Measurements from ENCODE around the gene TNKS1BP1. TPM values are rescaled to one million over a fixed set of nuclear protein-coding genes. Genes with fewer than 3 reads are reported as not detected.

TNKS1BP1 gene
- total and polyA plus RNA-seq, 2 of the 8 experiments (the other 6 are each of a cell fraction or from before 2014, with no cell fraction given) = 50.0 to 122 TPM

GRCh38 chr11:57303990-57304579 is 20.7 kb downstream of the TNKS1BP1 start:
- Histone ChIP-seq H3K4me2 (ENCODE audit: insufficient read depth in 1 of 2, low read depth in 2 of 2, low read length in 2 of 2) (no peak overlapping the region), H3K9ac (replicated peaks in 1 of 4; ENCODE audit: extremely low read depth in 1 of 4, low read depth in 3 of 4, low read length in 3 of 4) (no peak overlapping the region), H3K23ac (ENCODE audit: insufficient read length) (no peak overlapping the region), H3K27ac (ENCODE audit: low read depth, low read length) (no peak overlapping the region), H4K91ac (replicated peaks; ENCODE audit: insufficient read length, low read length) (no peak overlapping the region), H2BK120ac (replicated peaks; ENCODE audit: low read depth, low read length) (no peak overlapping the region), H2AFZ (ENCODE audit: low read length) (no peak overlapping the region), H3K56ac (replicated peaks; ENCODE audit: insufficient read length, low read depth, low read length) (no peak overlapping the region), H3K4ac (replicated peaks; ENCODE audit: insufficient read length, low read depth, low read length) (no peak overlapping the region), H4K8ac (ENCODE audit: extremely low read depth, insufficient read depth, low read length) (peak overlapping the region; percentile 82), H2BK20ac (ENCODE audit: low read length) (no peak overlapping the region), H4K5ac (ENCODE audit: insufficient read length, low read depth, low read length) (no peak overlapping the region), H3K4me3 (ENCODE audit: extremely low read depth in 1 of 4, insufficient read depth in 2 of 4, low read depth in 3 of 4, low read length in 4 of 4) (no peak overlapping the region), H3K18ac (ENCODE audit: extremely low read depth, low read length) (no peak overlapping the region; the same call in 1 of the 2 replicates), H2BK5ac (ENCODE audit: low read depth, low read length) (peak overlapping the region; percentile 24; the same call in 1 of the 2 replicates), H3K23me2 (ENCODE audit: low read depth, low read length) (no peaks in the 10 kb centered on the region), H3K4me1 (replicated peaks in 1 of 4; ENCODE audit: control insufficient read depth in 3 of 4, insufficient read depth in 4 of 4, low read length in 3 of 4) (peaks cover 0 to 5% (median under 1%) of the 10 kb centered on the region in 4 experiments; a peak in 5 of 7 replicates), H3K27me3 (replicated peaks in 1 of 4; ENCODE audit: control insufficient read depth in 3 of 4, extremely low read depth in 1 of 4, insufficient read depth in 3 of 4, low read length in 3 of 4) (no peaks in the 10 kb centered on the region), H3K79me2 (ENCODE audit: control insufficient read depth in 1 of 2, insufficient read depth in 2 of 2, low read length in 2 of 2) (peaks cover 0 to 40% of the 10 kb centered on the region in 2 experiments; a peak in 2 of 4 replicates), H3K9me3 (ENCODE audit: insufficient read depth in 2 of 2, low read depth in 1 of 2, low read length in 1 of 2) (peaks cover 5 to 6% of the 10 kb centered on the region in 2 experiments; a peak in 3 of 4 replicates), H4K20me1 (replicated peaks in 1 of 2; ENCODE audit: control insufficient read depth in 1 of 2, insufficient read depth in 2 of 2, low read length in 2 of 2) (peaks cover 5 to 17% of the 10 kb centered on the region in 2 experiments), H2AK5ac (ENCODE audit: low read depth, low read length) (no peak overlapping the region), H2BK12ac (ENCODE audit: low read depth, low read length) (no peak overlapping the region), H3K79me1 (ENCODE audit: low read depth, low read length) (peaks cover 19% of the 10 kb centered on the region), H3K14ac (ENCODE audit: insufficient read length) (no peak overlapping the region), H3K36me3 (ENCODE audit: control insufficient read depth in 2 of 4, insufficient read depth in 4 of 4, low read length in 3 of 4) (peaks cover 26 to 53% (median 42%) of the 10 kb centered on the region in 4 experiments), H2BK15ac (ENCODE audit: low read length) (no peak overlapping the region)
- POLR2A ChIA-PET (ENCODE audit: partially characterized antibody) = interaction anchor here (1.0 to 45.7 kb wide), 3 partner anchors 4 to 76 kb away, joined by 3 to 1279 read pairs (median 1279); partner anchors contain the start of genes P2RX3, PRG3, SSRP1 and TNKS1BP1
- DNase-seq (ENCODE audit: low read depth in 1 of 2, low spot score in 2 of 2) (no peak), FAIRE-seq (no peak)
- CTCF ChIA-PET (ENCODE audit: partially characterized antibody) = interaction anchor here (0.6 to 2.5 kb wide), 7 partner anchors 8 to 78 kb away, joined by 3 to 13 read pairs (median 5); no protein-coding TSS in a partner anchor
- 91% methylated on average over 8 of the region's 8 CpGs; no CpG with 5 or more reads in 1 of the 2 experiments for WGBS, 2 experiments (ENCODE audit: extremely low coverage in 1 of 2, insufficient coverage in 1 of 2, insufficient read length in 1 of 2, insufficient replicate concordance in 2 of 2, low coverage in 1 of 2, low lambda C conversion rate in 2 of 2, missing lambda C conversion rate in 1 of 2)
- TF ChIP-seq HDAC2 (IDR thresholded peaks at IDR 0.05; ENCODE audit: borderline replicate concordance in 1 of 2, low read depth in 2 of 2, low read length in 2 of 2) (no peak), CBX8 (IDR thresholded peaks at IDR 0.05; ENCODE audit: borderline replicate concordance, low read depth, low read length) (no peak), MAFK (IDR thresholded peaks at IDR 0.05; ENCODE audit: low read depth, low read length) (no peak), SRF (IDR thresholded peaks at IDR 0.05; ENCODE audit: low read depth, low read length) (no peak), KDM4A (IDR thresholded peaks at IDR 0.05; ENCODE audit: low read depth, low read length, severe bottlenecking) (no peak), ZNF274 (IDR thresholded peaks at IDR 0.05; ENCODE audit: borderline replicate concordance, extremely low read depth, low read length) (no peak), ASH2L (IDR thresholded peaks at IDR 0.05; ENCODE audit: low read length) (no peak), CTBP2 (IDR thresholded peaks at IDR 0.05; ENCODE audit: borderline replicate concordance, insufficient read depth, insufficient read length, low read length) (no peak), BCL11A (IDR thresholded peaks at IDR 0.05; ENCODE audit: low read depth in 2 of 2, low read length in 2 of 2) (no peak), EGR1 (IDR thresholded peaks at IDR 0.05; ENCODE audit: borderline replicate concordance, low read depth, low read length) (no peak), JUN (IDR thresholded peaks at IDR 0.05; ENCODE audit: low read depth, low read length) (no peak)
